HG02571 (cell line): ENCODE results near the gene TBCE.

Experiments
- ATAC-seq: cut with Tn5 transposase; IDR thresholded peaks from one replicate; pipeline ENCODE4 v1.9.1; 2021; ENCODE audit warnings: mild to moderate bottlenecking, moderate library complexity; ENCODE audit not compliant: unreplicated experiment

Gene TBCE

GRCh38 chr1:235367000-235367908 is at the start of gene TBCE:
Gene TBCE (plus strand): TSS chr1:235367427. CDS start chr1:235380050, 12,623 bp downstream.
- ATAC-seq, result peak; percentile 100

DNA sequence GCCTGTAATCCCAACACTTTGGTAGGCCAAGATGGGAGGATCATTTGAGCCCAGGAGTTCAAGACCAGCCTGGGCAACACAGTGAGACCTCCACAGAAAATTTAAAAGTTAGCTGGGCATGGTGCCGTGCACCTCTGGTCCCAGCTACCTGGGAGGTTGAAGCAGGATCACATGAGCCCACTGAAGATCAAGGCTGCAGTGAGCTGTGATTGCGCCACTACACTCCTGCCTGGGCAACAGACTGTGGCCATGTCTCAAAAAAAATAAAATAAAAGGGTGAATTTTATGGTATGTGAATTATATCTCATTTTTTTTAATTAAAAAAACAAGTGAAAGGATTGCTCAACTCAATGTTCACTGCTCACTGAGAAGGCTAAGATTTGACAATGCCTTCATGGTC is 48.0 kb upstream of the TBCE start:
- ATAC-seq, result no peak

GRCh38 chr1:235320521-235321179 is 46.6 kb upstream of the TBCE start:
- ATAC-seq, result no peak

DNA sequence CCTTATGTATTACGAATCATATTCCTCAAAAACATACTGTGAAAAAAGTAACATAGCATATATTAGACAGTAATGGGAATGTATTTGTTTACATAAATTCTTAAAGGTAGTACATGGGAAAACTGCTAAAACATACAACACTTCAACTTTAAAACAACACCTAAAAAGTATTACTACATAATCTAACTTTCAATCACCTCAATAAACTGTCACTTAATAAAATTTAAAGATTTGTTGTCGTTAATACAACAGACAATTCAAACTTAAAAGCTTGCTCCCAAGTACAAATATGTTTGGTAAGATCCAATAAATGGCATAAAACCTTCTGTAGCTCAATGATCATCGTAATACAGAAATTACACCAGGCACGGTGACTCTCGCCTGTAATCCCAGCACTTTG is 42.9 kb upstream of the TBCE start:
- no peak for ATAC-seq

GRCh38 chr1:235325139-235325538 is 42.1 kb upstream of the TBCE start:
- no peak for ATAC-seq

GRCh38 chr1:235325854-235326253 is 41.4 kb upstream of the TBCE start:
- ATAC-seq, result no peak

DNA sequence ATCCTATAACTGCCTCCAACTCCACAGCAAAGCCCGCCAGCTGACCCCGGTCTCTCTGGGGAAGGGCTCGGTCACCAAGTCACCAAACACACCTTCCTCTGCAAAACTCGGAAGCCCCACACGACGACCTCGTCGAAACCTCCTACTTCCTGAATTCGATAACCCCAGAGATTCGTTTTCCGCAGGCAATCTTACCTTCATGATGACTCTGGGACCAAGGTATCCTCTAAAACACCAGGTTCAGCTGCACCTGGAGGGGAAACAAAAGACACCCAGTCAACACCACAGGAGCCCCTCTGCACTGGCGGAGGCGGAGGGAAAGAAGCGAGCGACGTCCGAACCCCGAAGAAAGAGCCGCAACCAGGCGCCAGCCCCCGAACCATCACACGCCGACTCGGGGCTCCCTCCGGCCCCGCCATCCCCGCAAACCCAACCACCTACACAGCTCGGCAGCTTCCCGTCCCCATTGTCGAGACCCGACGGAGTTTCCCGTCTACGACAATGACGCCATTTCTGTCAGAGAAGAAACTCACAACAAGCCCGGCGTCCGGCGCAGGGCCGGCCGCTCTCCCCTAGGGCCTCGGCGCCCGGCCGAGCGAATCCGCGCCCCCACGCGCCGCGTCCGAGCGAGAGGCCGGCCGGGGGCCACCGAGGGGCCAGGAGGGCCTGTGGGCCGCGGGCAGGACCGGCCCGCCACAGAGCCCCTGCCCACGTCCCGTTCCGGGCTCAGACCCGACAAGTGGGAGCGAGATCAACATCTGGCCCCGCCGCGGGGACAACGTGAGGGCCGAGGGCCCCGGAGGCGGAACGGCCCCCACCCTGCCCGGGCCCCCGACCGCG is 40.3 kb upstream of the TBCE start:
- no peak for ATAC-seq

DNA sequence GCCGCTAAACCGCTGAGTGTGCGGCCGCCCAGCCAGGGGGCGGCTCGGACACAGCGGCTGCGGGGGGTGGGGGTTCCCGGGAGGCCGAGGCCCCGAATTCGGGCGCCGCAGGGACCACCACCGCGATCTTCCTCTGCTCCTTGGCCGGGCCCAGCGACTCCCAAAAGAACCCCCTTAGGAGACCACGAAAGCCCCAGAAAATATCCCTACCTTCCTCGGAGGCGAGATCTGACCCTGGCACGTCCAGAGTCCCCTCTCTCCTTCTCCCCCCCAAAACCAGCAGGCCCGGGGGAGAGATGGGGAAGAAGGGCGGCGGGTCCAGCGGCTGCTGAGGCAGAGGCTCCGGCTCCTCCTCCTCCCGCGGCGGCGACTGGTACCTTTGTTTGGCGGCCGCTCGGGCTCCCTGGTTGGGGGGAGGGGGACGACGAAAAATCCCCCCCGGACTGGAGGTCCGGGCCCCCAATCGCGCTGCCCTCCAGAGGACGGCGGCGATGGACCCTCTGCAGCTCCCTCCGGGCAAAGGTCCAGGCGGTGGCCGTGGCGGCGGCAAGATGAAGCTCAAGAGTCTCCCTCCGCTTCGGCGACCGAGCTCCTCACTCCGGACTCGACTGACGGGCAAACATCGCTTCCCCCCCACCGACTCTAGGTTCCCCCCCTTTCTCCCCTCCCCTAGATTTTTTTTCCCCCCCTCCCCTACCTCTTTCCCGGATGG is 39.5 kb upstream of the TBCE start, which contains the start of gene ARID4B:
Gene ARID4B (minus strand): TSS at position 621 of the 712 bp plus-strand sequence. CDS start 1,260 bp downstream, outside the sequence.
- peak; percentile 11 for ATAC-seq

DNA sequence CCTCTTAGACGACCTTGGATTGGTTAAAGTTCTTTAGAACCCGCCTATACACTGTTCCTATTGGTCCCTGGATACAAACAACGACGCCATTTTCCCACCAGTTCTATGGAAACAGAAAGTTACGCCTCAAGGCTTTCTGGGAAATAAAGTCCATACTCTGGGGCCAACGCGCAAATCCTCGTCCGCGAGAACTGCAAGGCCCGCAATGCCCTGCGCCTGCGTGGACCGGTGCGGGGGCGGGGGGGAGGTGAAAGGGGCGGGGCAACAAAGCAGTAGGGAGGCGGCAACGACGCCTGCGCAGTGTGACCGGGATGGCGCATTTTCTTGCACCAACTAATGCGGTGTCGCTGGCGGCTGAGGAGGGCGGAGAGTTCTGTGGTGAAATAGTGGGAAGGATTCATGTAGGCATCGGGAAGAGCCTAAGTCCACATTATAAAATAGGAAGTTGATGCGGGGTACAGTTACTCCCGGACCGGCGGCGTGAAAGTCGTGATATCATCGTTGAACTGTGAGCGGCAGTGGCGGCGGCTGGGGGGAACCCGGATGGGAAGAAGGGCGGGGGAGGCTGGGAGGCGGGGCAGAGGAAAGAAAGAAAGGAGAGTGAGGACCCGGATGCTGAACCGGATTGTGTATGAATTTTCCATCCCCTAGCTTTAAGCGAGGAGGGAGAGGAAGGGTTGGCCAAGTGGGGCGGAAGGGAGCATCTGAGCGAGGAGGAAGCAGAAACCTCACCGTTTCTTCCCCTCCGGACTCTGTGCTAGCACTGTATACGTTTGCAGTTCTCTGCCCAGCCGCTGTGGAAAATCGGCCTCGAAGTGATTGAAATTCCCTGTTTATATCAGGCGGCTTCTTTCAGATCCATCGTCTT is 38.7 kb upstream of the TBCE start, which contains the start of gene GGPS1:
Gene GGPS1 (plus strand): TSS at position 300 of the 868 bp plus-strand sequence. CDS start 6,695 bp downstream, outside the sequence.
- peak; percentile 68 for ATAC-seq

DNA sequence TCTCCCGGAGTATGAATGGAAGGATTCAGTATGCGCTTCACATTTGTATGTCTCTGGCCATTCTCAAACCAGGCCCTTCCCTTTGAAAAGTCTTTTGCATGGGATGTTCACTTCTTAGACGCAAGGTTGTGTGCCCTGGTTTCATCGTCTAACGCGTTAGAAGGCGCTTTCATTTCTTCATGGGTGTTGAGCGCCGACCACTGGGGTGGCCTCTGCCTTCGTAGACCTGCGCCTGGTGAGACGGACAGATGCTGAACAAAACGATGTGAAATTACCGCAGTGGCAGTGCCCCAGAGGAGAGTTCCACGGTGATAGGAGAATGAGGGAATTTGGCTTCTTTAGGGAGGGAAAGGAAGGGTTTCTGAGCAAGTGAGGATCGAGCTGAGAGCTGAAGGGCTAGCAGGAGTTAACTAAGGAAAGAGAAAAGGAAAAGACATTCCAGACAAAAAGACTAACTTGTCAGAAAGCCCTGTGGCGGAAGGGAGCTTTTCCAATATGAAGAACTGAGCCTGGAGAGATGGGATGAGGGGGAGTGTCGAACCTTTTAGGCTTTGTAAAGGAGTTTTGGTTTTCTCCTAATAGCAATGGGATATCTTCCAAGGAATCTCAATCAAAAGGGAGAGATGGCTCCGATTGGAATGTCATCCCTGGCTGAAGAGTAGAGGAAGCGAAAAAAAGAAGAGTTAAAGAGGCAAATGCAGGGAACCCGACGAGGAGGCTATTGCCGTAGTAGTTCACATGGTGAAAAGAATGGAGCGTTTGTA is 37.9 kb upstream of the TBCE start:
- ATAC-seq, result no peak

- ATAC-seq, result no peak
Measured at GRCh38 chr1:235330918-235331285, 36.3 kb upstream of the TBCE start.

GRCh38 chr1:235331401-235331800 is 35.8 kb upstream of the TBCE start:
- no peak for ATAC-seq

DNA sequence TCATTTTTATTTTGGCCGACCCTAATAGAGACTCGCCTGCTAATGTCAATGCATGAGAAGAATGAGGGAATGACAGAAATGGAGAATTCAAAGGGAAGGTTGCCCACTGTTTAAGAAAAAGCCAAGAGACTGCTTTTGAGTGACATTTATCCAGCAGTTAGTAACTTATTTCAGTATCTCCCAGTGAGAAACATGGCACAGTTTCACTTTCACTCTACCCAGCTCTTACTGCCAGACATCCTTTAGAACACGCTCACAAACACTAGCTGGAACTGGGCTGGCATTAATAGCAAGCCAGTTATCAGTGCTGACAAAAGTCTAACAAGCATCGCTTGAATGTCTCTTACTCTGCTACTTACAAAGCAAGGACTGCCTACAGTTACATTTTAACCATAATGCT is 30.3 kb upstream of the TBCE start:
- no peak for ATAC-seq

DNA sequence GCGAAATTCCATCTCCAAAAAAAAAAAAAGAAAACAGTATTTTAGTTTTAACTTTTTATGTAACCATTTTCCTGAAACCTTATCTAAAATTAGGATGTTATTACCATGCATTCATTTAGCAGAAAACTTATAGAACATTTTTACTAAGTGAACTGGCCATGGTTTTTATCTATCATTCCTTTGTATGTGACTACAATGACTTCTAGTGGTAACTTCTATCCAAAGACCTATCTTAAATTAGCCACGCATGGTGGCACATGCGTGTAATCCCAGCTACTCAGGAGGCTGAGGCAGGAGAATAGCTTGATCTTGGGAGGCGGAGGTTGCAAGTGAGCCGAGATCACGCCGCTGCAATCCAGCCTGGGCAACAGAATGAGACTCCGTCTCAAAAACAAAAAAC is 27.5 kb upstream of the TBCE start:
- no peak for ATAC-seq

DNA sequence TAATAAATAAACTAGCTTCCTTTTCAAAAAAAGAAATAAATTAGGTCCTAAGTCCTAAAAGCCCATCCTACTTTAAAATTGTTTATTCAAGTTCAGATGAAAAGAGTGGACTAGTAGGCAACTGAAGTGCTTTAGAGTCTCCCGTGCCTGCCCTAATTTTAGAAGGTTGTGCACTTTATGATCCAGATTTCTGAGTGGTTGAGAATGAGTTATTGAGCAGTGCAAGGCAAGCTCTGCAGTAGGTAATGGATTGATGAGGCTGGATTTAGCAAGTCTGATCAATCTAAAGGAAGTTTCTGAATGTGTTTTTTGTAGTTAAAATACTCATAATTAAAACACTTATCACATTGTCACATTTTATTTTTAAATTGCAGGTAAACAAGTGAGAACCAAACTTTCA is 25.9 kb upstream of the TBCE start:
- no peak for ATAC-seq

DNA sequence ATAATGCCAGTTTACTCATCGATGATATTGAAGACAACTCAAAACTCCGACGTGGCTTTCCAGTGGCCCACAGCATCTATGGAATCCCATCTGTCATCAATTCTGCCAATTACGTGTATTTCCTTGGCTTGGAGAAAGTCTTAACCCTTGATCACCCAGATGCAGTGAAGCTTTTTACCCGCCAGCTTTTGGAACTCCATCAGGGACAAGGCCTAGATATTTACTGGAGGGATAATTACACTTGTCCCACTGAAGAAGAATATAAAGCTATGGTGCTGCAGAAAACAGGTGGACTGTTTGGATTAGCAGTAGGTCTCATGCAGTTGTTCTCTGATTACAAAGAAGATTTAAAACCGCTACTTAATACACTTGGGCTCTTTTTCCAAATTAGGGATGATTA is 25.2 kb upstream of the TBCE start:
- no peak for ATAC-seq

- ATAC-seq, result no peak
Measured at GRCh38 chr1:235342471-235342870, 24.8 kb upstream of the TBCE start.

DNA sequence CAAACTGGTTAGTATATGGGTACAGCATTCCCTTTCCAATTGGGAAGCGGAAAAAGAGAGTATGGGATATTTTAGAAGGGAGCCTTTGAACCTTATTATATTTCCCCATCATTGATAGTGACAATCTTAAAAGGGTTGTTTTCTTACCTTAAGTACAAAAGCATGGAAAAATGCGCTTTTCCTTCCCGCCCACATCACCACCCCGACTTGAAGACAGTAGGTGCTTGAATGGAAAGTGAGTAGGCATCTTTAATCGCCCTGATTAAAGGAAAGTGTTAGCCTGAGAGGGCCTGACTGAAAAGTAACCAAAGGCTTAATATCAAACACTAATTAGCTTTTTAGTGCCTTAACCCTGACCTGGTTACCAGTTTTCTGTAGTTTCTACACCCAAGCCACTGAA is 23.5 kb upstream of the TBCE start:
- ATAC-seq, result no peak

- no peak for ATAC-seq
Measured at GRCh38 chr1:235351441-235351840, 15.8 kb upstream of the TBCE start.
